Cortex of kidney (tissue), 1 donor: Measurements from ENCODE around the gene ANKS3.

Experiments
- DNase-seq: peaks from one replicate; lab custom pipeline; 2025; lab: John Stamatoyannopoulos, UW

The ANKS3 gene

GRCh38 chr16:4648917-4649316 lies 85.2 kb downstream of the ANKS3 start:
- no peak for DNase-seq

DNA sequence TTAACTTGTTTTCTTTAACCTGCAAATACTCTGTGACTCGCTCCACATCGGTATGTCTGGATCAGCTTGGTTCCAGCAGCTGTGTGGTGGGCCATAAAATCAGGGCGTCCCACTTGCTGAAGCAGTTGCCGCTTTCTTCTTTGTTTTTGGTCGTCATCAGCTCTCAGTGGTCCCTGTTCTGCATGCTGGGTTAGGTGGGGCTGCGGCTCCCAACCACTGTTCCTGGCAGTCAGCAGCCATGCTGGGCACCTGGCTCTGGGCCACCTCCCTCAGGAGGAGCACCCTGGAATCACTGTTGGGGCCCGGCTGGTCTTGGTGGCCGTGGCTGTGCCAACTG lies 86.5 kb downstream of the ANKS3 start:
- no peak for DNase-seq

- no peak for DNase-seq
Measured at GRCh38 chr16:4646773-4647643, 87.1 kb downstream of the ANKS3 start.
